Measurements from ENCODE around the gene ELF4. TPM values are rescaled to one million over a fixed set of nuclear protein-coding genes. Genes with fewer than 3 reads are reported as not detected.

Gene ELF4
- total RNA-seq, 1 donor from 2014 or later: 26.6 TPM

DNA sequence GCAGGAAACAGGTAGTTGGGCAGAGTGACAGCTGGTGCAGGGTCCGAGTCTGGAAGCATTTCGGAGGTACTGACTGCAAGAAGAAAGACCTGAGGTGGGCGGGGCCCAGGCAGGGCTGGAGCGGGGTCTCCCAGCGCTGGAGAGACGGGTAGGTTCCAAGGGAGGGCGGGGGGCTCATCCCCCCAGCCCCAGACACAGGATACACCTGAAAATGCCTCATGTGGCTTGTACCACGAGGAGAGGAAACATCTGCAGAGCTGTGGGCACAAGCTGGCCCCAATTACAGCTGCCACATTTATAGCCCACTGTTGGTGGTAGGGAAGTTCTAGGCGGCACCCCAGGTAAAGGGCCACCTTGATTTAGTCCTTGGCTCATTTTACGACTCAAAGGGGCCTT lies 38.0 kb downstream of the ELF4 start:
- Mint-ChIP-seq H3K27ac (no peak overlapping the region), H3K27me3 (ENCODE audit: insufficient read depth) (no peaks in the 10 kb centered on the region), H3K4me1 (ENCODE audit: low read depth) (no peaks in the 10 kb centered on the region), H3K4me3 (no peak overlapping the region), H3K36me3 (ENCODE audit: low read depth) (peaks cover 6% of the 10 kb centered on the region), H3K9me3 (no peaks in the 10 kb centered on the region)
- DNase-seq (ENCODE audit: low spot score): no peak
- intact Hi-C loops (cut with micrococcal nuclease): no loop called here

DNA sequence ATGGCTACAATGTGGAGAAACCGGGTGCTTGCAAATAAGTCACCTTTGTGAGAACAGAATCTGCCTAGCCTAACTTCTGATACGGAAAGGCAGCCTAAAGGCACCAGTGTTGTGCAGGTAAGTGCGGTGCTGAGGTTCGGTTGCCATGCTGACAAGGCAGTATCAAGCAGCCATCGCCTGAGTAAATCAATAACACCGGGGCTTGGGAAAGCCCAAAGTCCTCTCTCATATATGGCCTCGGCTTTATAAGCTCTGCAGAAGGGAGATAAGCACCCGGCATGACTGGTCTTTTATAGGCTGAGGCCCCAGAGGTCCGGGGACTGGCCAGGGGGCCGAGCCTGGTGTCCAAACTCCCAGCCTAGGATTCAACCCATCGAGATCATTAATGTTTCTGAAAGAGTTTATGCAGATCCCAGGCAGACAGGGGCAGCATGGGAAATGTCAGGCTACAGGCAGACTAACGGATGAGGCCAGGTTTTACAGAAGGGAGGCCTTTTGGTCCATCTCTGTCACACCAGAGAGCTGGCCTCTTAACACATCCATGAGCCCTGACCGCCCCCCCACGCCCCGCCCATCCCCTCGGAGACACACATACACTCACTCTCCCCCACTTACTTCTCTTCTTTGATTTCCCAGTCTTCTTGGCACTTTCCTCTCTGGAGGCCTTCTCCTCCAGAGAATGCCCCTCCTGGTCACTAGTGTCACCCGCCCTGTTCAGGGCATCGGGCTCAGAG lies 38.5 kb downstream of the ELF4 start:
- intact Hi-C loops (cut with micrococcal nuclease): no loop called here
- H3K4me1 Mint-ChIP-seq (ENCODE audit: low read depth): no peaks in the 10 kb centered on the region
- no peak overlapping the region for H3K27ac Mint-ChIP-seq
- no peak overlapping the region for H3K4me3 Mint-ChIP-seq
- no peaks in the 10 kb centered on the region for H3K27me3 Mint-ChIP-seq (ENCODE audit: insufficient read depth)
- DNase-seq (ENCODE audit: low spot score): no peak
- peaks cover 7% of the 10 kb centered on the region for H3K36me3 Mint-ChIP-seq (ENCODE audit: low read depth)
- no peaks in the 10 kb centered on the region for H3K9me3 Mint-ChIP-seq

DNA sequence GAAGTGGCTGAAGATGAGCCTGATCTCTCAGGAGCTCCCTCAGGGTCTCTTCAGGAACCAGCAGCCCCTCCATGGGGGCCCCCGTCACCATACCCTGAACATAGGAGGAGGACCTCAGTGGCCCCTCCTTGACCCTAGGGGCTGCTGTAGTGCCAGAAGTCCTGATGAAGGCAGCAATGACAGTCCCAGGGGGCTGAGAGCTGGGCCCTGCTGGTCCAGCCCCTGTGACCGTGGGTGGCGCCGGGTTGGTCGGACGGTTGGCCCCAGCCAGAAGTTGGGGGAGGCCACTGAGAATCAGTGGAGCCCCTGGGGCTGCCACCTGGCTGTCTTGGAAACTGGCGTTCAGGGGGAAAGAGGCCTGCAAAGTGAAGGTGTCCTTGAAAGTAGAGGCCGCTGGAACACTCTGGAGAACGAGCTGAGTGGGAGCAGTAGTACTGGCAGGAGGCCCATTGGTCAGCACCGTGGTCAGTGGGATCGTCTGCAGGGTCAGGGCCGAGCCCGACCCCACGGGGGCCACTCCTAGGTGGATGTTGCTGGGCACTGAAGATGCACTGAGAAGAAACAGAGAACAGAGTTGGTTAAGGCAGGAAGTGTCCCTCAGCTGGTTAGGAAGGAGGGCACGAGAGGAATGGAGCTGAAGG lies 43.2 kb downstream of the ELF4 start:
- Mint-ChIP-seq H3K27ac (no peak overlapping the region), H3K9me3 (no peaks in the 10 kb centered on the region), H3K4me1 (ENCODE audit: low read depth) (no peaks in the 10 kb centered on the region), H3K27me3 (ENCODE audit: insufficient read depth) (peaks cover 2% of the 10 kb centered on the region), H3K36me3 (ENCODE audit: low read depth) (peaks cover 17% of the 10 kb centered on the region), H3K4me3 (no peak overlapping the region)
- intact Hi-C loops (cut with micrococcal nuclease): no loop called here
- no peak for DNase-seq (ENCODE audit: low spot score)

DNA sequence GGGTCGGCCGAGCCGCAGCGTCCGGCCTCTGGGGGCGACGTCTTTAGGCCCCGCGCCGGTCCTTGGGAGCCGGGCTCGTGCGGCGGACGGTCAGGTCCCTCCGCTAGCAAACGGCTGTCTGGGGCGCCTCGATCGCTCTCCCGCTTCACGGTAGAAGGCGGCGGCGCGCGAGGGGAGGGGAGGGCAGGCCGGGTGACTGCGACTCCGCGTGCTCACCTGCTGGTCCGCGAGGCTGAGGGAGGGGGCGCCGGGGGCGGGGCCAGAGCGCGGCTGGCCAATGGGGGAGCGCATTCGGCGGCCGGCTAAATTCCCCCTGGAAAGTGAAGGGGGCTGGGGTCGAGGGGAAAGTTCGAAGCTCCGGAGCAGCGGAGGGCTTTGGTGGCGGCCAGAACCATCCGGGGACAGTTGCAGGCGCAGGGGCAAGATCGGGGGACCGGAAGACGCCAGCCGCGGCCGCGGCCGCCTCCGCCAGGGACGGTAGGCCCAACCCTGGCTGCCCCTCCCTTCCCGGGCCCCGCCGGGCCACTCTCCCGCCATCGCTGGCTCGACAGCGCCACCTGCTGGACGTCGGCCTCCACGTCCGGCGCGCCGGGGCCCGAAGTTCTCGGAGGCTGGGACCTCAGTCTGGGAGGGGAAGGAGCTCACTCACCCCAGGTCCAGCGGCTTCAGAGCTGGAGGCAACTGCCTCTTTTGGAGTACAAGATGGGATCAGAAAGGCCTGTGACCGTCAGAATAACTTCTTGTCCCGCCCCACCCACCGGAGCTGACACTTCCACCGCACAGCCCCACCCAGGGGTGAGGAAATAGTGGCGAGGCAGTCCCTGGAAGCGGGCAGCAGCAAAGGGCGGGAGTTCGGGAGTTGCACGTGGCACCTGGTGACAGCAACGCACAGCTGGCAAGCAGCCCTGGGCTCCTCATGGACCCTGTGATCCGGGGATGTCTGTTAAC lies 49.9 kb downstream of the ELF4 start:
- peak; percentile 78 for DNase-seq (ENCODE audit: low spot score)
- peaks cover 2% of the 10 kb centered on the region for H3K27me3 Mint-ChIP-seq (ENCODE audit: insufficient read depth)
- peaks cover 18% of the 10 kb centered on the region for H3K36me3 Mint-ChIP-seq (ENCODE audit: low read depth)
- intact Hi-C loops (cut with micrococcal nuclease): loop anchor here (1.0 to 2.0 kb wide), 7 partner anchors 18 to 459 kb away; partner anchors contain the start of gene BCORL1
- no peaks in the 10 kb centered on the region for H3K9me3 Mint-ChIP-seq
- H3K4me1 Mint-ChIP-seq (ENCODE audit: low read depth): no peaks in the 10 kb centered on the region
- H3K4me3 Mint-ChIP-seq: peak overlapping the region; percentile 73
- peak overlapping the region; percentile 44 for H3K27ac Mint-ChIP-seq

DNA sequence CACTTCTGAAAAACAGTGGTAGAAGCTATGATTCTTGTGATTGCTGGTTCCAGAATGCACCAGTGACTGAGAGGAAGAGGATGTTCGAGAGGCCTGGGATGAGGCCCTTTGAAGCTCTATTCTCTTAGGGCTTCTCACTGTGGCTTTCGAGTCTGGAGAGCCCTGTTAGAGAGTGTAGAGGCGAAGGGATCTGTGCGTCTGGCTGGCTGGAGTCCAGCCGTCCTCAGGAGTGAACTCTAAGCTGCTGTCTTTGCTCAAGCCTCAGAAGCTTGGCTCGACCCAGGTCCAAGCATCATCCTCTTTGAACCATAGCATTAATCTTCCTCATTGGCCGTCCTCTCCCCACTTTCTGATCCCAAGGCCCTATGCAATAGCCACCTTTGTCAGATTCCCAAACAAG lies 51.6 kb downstream of the ELF4 start:
- H3K4me1 Mint-ChIP-seq (ENCODE audit: low read depth): no peaks in the 10 kb centered on the region
- H3K9me3 Mint-ChIP-seq: no peaks in the 10 kb centered on the region
- H3K27ac Mint-ChIP-seq: no peak overlapping the region
- no peak for DNase-seq (ENCODE audit: low spot score)
- H3K27me3 Mint-ChIP-seq (ENCODE audit: insufficient read depth): no peaks in the 10 kb centered on the region
- peak overlapping the region; percentile 67 for H3K4me3 Mint-ChIP-seq
- intact Hi-C loops (cut with micrococcal nuclease): no loop called here
- peaks cover 9% of the 10 kb centered on the region for H3K36me3 Mint-ChIP-seq (ENCODE audit: low read depth)

DNA sequence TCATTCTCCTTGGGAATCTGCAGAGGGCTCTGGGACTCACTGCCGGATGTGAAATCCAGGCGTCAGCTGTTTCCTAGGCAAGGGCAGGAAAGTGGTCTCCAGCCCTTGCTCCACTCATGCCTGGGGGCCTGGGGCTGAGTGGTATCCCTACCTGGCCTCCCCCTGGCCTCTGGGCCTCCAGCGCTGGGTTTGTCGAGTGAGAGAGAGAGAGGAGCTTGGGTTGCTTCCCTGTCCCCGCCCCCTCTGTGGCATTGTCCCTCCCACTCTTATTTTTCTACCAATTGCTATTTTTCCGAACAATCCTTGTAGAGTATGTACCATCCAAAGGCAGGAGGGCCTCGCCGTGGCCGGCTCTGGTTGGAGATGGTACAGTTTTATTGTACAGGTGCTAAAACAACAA lies 53.1 kb downstream of the ELF4 start:
- no peaks in the 10 kb centered on the region for H3K9me3 Mint-ChIP-seq
- no peaks in the 10 kb centered on the region for H3K4me1 Mint-ChIP-seq (ENCODE audit: low read depth)
- H3K27me3 Mint-ChIP-seq (ENCODE audit: insufficient read depth): no peaks in the 10 kb centered on the region
- DNase-seq (ENCODE audit: low spot score): no peak
- intact Hi-C loops (cut with micrococcal nuclease): no loop called here
- no peak overlapping the region for H3K27ac Mint-ChIP-seq
- H3K4me3 Mint-ChIP-seq: no peak overlapping the region
- H3K36me3 Mint-ChIP-seq (ENCODE audit: low read depth): peaks cover 4% of the 10 kb centered on the region

DNA sequence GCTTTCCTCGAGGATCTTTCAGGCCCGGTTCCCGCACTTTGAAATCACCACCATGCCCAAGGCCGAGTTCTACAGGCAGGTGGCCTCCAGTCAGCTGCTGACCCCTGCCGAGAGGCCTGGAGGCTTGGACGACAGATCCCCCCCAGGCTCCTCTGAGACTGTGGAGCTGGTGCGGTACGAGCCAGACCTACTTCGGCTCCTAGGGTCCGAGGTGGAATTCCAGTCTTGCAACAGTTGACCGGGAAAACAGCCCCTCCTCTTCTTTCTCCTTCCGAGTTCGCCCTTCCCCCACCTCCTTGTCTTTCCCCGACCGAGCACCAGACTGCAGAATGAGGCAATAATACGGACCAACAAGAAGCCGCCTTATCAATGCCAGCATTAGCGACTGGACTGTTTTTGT lies 54.4 kb downstream of the ELF4 start:
- H3K4me3 Mint-ChIP-seq: no peak overlapping the region
- no peak overlapping the region for H3K27ac Mint-ChIP-seq
- no peaks in the 10 kb centered on the region for H3K4me1 Mint-ChIP-seq (ENCODE audit: low read depth)
- peaks cover 4% of the 10 kb centered on the region for H3K36me3 Mint-ChIP-seq (ENCODE audit: low read depth)
- no peaks in the 10 kb centered on the region for H3K27me3 Mint-ChIP-seq (ENCODE audit: insufficient read depth)
- DNase-seq (ENCODE audit: low spot score): no peak
- intact Hi-C loops (cut with micrococcal nuclease): no loop called here
- H3K9me3 Mint-ChIP-seq: no peaks in the 10 kb centered on the region

DNA sequence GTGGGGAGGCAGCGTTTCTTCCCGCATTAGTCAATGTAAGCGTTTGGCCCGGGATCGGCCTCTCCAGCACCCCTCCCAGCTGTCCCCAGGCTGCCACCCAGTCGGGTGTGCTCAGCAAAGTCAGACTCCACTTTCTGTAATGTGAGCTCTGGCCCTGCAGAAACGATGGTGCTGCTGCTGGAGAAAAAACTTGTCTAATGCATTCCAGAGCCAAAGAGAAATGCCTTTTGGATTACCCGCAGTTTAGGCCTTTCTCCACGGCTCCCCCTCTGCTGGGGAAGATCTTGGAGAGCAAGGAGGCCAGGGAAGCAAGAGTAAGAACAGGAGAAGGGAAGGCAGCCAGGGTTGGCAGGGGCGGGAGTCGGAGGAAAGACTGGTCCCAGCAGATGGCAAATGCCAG lies 55.2 kb downstream of the ELF4 start:
- DNase-seq (ENCODE audit: low spot score): no peak
- intact Hi-C loops (cut with micrococcal nuclease): no loop called here
- H3K4me1 Mint-ChIP-seq (ENCODE audit: low read depth): no peaks in the 10 kb centered on the region
- H3K4me3 Mint-ChIP-seq: no peak overlapping the region
- no peaks in the 10 kb centered on the region for H3K27me3 Mint-ChIP-seq (ENCODE audit: insufficient read depth)
- no peaks in the 10 kb centered on the region for H3K9me3 Mint-ChIP-seq
- no peak overlapping the region for H3K27ac Mint-ChIP-seq
- peaks cover 4% of the 10 kb centered on the region for H3K36me3 Mint-ChIP-seq (ENCODE audit: low read depth)

DNA sequence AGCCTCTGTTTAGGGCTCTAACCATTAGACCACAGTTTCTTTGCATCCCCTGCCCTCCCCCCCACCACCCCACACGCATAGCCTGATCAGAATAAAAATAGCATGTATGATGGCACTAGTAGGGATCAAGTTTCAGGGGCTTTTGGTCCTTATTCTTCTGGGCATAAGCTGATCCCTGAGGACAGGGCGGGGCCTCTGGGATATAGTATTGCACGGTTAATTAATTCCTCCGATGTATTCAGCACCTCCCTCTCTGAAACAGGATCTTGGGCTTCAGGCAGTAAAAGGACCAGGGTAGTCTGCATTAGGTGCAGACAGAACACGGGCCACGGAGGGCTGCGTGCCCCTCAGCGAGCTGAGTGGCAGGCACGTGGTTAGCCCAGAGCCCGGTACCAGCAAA lies 57.1 kb downstream of the ELF4 start:
- intact Hi-C loops (cut with micrococcal nuclease): no loop called here
- Mint-ChIP-seq H3K4me1 (ENCODE audit: low read depth) (no peaks in the 10 kb centered on the region), H3K4me3 (no peak overlapping the region), H3K27ac (no peak overlapping the region), H3K9me3 (no peaks in the 10 kb centered on the region), H3K27me3 (ENCODE audit: insufficient read depth) (no peaks in the 10 kb centered on the region), H3K36me3 (ENCODE audit: low read depth) (peaks cover 7% of the 10 kb centered on the region)
- DNase-seq (ENCODE audit: low spot score): no peak

DNA sequence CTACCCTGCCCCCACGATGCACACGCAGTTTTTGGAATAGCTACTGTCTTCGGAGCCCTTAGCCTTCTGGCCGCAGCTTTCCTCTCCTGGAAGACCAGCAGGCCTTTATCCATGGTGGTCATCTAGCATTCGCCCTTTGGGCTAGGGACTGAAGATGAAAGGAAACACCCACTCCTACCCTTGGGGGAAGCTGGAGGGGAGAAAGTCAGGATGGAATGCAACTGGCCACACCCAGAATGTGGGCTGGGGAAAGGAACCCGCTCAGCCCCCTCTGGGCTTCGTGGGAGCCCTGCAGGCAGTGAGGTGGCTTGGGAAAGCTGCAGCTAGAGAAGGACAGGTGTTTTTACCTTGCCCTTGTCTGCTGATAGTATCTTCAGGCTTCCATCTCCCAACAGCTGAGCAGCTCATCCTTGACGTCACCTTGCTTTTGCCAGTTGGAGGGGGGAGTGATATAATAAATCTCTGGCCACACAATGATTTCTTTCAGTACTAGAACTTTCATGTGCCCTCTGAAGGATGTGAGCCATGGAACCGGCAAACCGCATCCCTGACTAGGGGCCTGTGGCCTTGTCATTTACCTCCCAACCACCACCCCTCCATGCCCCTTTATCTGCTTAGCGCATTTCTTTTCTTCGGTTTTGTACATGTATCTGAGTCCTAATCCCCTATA lies 59.0 kb downstream of the ELF4 start:
- DNase-seq (ENCODE audit: low spot score): no peak
- Mint-ChIP-seq H3K27ac (no peak overlapping the region), H3K36me3 (ENCODE audit: low read depth) (peaks cover 3% of the 10 kb centered on the region), H3K9me3 (no peaks in the 10 kb centered on the region), H3K4me1 (ENCODE audit: low read depth) (no peaks in the 10 kb centered on the region), H3K4me3 (no peak overlapping the region), H3K27me3 (ENCODE audit: insufficient read depth) (no peaks in the 10 kb centered on the region)
- intact Hi-C loops (cut with micrococcal nuclease): no loop called here

DNA sequence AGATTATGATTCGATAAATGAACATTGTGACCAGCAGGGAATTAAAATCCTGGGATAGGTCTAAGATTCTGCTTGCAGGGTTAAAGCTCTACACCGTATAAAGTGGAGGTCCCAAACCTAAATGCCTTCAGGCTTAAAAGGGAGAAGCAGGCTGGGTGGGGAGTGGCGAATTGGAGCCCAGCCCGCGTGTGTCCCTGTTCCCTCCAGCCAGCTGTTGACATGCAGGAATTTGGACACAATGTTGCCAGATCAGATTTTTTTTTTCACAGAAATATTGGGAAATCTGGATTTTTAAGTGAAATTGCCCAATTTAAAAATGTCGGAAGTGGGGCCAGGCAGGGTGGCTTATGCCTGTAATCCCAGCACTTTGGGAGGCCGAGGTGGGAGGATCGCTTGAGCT lies 60.5 kb downstream of the ELF4 start:
- Mint-ChIP-seq H3K27ac (no peak overlapping the region), H3K27me3 (ENCODE audit: insufficient read depth) (no peaks in the 10 kb centered on the region), H3K36me3 (ENCODE audit: low read depth) (peaks cover 3% of the 10 kb centered on the region), H3K9me3 (no peaks in the 10 kb centered on the region), H3K4me1 (ENCODE audit: low read depth) (no peaks in the 10 kb centered on the region), H3K4me3 (no peak overlapping the region)
- intact Hi-C loops (cut with micrococcal nuclease): no loop called here
- DNase-seq (ENCODE audit: low spot score): no peak

DNA sequence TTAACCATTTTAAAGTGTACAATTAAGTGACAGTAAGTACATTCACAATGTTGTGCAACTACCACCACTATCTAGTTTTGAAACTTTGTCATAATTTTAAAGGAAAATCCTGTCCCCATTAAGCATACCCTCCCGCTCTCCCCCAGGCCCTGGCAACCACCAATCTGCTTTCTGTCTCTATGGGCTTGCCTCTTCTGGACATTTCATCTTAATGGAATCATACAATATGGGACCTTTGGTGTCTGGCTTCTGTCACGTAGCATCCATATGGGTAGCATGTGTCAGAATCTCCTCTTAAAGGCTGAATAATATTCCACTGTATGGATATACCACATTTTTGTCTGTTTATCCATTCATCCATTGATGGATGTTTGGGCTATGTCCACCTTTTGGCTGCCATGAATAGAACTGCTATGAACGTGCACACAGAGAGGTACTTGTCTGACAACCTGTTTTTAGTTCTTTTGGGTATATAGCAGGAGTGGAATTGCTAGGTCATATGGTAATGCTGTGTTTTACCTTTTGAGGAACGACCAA lies 61.5 kb downstream of the ELF4 start:
- no peak overlapping the region for H3K4me3 Mint-ChIP-seq
- no peak overlapping the region for H3K27ac Mint-ChIP-seq
- no peaks in the 10 kb centered on the region for H3K4me1 Mint-ChIP-seq (ENCODE audit: low read depth)
- H3K36me3 Mint-ChIP-seq (ENCODE audit: low read depth): peaks cover 3% of the 10 kb centered on the region
- no peaks in the 10 kb centered on the region for H3K27me3 Mint-ChIP-seq (ENCODE audit: insufficient read depth)
- no peaks in the 10 kb centered on the region for H3K9me3 Mint-ChIP-seq
- no peak for DNase-seq (ENCODE audit: low spot score)
- intact Hi-C loops (cut with micrococcal nuclease): no loop called here

Measured in activated T-helper 1 cell treated with anti-CD3 and anti-CD28 coated beads, Interleukin-12 subunit alpha, Interleukin-12 subunit beta, Interleukin-2, Interleukin-4 antibody, amounts not matched to agents 30 ng/mL and 10 ng/mL and 1 ng/mL, durations not matched to agents 14 hours and 24 hours and 36 hours (primary cell).